Loucy (cell line): Measurements from ENCODE around the gene MN1.

ENCODE experiments used
- H2AFZ ChIP-seq: fragments of 200-600 bp; sonication (generic); 2 replicates; pipeline ENCODE4 v1.6.0; 2016; ENCODE audit warnings: antibody characterized with exemption, mild to moderate bottlenecking, low read length, moderate library complexity
- H3F3A ChIP-seq: fragments of 200-600 bp; 2 replicates; pipeline ENCODE4 v1.6.0; 2016; ENCODE audit warnings: antibody characterized with exemption, low read depth, mild to moderate bottlenecking
- H3K27me3 ChIP-seq: fragments of 200-600 bp; sonication (generic); 2 replicates; pipeline ENCODE4 v1.6.1; 2014; ENCODE audit warnings: low read length, mild to moderate bottlenecking; ENCODE audit not compliant: insufficient read depth, poor library complexity, severe bottlenecking
- H3K36me3 ChIP-seq: fragments of 200-600 bp; sonication (generic); 2 replicates; pipeline ENCODE4 v1.6.1; 2016; ENCODE audit warnings: low read length; ENCODE audit not compliant: insufficient read depth
- H3K4me1 ChIP-seq: fragments of 200-600 bp; sonication (generic); 2 replicates; pipeline ENCODE4 v1.5.1; 2014; ENCODE audit warnings: low read length, mild to moderate bottlenecking; ENCODE audit not compliant: insufficient read depth, poor library complexity, severe bottlenecking
- H3K4me2 ChIP-seq: fragments of 200-600 bp; sonication (generic); 2 replicates; pipeline ENCODE4 v1.6.0; 2014; ENCODE audit warnings: antibody characterized with exemption, low read length, low read depth, mild to moderate bottlenecking; ENCODE audit not compliant: poor library complexity, severe bottlenecking
- H3K4me3 ChIP-seq: fragments of 200-600 bp; sonication (generic); 2 replicates; pipeline ENCODE4 v1.5.1; 2014; ENCODE audit warnings: low read length, mild to moderate bottlenecking, mixed read lengths; ENCODE audit not compliant: poor library complexity, severe bottlenecking
- H3K79me2 ChIP-seq: fragments of 200-600 bp; sonication (generic); 2 replicates; pipeline ENCODE4 v1.6.1; 2014; ENCODE audit warnings: low read length; ENCODE audit not compliant: insufficient read depth
- H3K9ac ChIP-seq: fragments of 200-600 bp; sonication (generic); 2 replicates; pipeline ENCODE4 v1.6.0; 2014; ENCODE audit warnings: mild to moderate bottlenecking, low read depth, low read length, moderate library complexity; ENCODE audit not compliant: poor library complexity, severe bottlenecking
- H3K9me2 ChIP-seq: fragments of 200-600 bp; sonication (generic); replicated peaks from 2 replicates; pipeline ENCODE4 v1.6.1; 2016; ENCODE audit warnings: low read depth, low read length, mixed read lengths
- H3K9me3 ChIP-seq: fragments of 200-600 bp; sonication (generic); 2 replicates; pipeline ENCODE4 v1.6.1; 2014; ENCODE audit warnings: mild to moderate bottlenecking, antibody characterized with exemption, low read length, low read depth; ENCODE audit not compliant: insufficient read depth
- H4K20me1 ChIP-seq: fragments of 200-600 bp; sonication (generic); 2 replicates; pipeline ENCODE4 v1.6.0; 2014; ENCODE audit warnings: antibody characterized with exemption, low read length, mild to moderate bottlenecking; ENCODE audit not compliant: insufficient read depth, poor library complexity, severe bottlenecking
- EZH2phosphoT487 ChIP-seq: fragments of 200-600 bp; IDR thresholded peaks from 2 replicates; pipeline ENCODE4 v1.6.1; 2018; ENCODE audit warnings: antibody characterized with exemption, mild to moderate bottlenecking, moderate library complexity, borderline replicate concordance
- TF ChIP-seq, protein P1 (sequence below): fragments of 200-600 bp; sonication (generic); conservative IDR thresholded peaks from 2 replicates; pipeline ENCODE4 v1.5.1; 2014; ENCODE audit warnings: mild to moderate bottlenecking, antibody characterized with exemption, low read length

The MN1 gene

DNA sequence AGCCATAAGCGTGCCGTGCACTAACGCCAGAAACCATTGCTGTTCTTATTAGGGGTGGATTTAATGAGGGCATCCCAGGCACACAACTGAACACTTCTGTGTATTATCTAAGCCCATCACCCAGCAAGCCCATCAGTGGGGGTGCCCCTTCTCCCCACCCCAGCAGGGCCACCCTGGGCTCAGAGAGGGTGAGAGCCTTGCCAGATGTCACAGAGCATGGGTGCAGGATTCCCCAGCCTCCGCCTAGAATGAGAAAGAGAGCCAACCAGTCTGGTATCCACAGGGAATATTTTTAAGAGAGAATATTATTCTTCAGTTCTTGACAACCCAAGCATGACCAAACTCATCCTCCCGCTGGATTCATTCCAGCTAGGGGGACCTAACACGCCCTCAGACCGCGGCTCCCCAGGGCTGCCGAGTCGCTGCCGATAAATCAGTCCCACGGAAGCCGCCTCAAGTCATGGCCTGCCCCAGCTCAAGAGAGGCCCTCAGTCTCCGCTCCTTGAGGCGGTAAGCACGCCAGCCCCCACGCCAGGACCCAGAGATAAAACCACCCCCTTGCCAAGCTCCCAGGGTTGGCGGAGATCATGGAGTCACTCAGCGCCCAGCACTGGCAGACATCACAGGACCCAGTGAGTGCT lies 47.2 kb downstream of the MN1 start:
- Histone ChIP-seq H3K4me2 (no peak overlapping the region), H3K9me2 (no peaks in the 10 kb centered on the region), H3K27me3 (no peaks in the 10 kb centered on the region), H3K4me1 (peaks cover 23% of the 10 kb centered on the region), H3K9ac (no peak overlapping the region), H3K9me3 (no peaks in the 10 kb centered on the region), H3F3A (no peaks in the 10 kb centered on the region), H3K4me3 (no peak overlapping the region), H3K79me2 (no peaks in the 10 kb centered on the region), H2AFZ (no peak overlapping the region), H4K20me1 (no peaks in the 10 kb centered on the region), H3K36me3 (no peaks in the 10 kb centered on the region)
- TF ChIP-seq, protein P1, sequence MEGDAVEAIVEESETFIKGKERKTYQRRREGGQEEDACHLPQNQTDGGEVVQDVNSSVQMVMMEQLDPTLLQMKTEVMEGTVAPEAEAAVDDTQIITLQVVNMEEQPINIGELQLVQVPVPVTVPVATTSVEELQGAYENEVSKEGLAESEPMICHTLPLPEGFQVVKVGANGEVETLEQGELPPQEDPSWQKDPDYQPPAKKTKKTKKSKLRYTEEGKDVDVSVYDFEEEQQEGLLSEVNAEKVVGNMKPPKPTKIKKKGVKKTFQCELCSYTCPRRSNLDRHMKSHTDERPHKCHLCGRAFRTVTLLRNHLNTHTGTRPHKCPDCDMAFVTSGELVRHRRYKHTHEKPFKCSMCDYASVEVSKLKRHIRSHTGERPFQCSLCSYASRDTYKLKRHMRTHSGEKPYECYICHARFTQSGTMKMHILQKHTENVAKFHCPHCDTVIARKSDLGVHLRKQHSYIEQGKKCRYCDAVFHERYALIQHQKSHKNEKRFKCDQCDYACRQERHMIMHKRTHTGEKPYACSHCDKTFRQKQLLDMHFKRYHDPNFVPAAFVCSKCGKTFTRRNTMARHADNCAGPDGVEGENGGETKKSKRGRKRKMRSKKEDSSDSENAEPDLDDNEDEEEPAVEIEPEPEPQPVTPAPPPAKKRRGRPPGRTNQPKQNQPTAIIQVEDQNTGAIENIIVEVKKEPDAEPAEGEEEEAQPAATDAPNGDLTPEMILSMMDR: no peak
- no peak for TF ChIP-seq EZH2phosphoT487

DNA sequence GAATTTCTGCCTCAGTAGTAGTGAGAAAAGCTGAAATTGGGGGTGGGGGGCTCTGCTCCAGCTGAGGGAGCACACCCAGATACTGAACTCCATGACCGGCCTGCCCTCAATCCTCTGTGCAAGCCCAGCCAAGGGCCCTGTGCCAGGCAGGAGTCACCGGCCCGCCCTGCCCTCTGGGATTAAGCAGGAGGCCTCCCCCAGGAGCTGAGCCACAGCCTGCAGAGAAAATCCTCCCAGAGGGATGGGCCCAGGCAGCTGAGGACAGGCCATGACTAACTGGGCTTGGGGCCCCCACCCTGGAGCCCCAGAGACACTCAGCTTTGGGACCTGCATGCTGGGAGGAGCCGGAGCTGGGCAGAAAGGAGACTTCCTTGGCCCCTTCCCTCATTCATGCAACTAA lies 48.8 kb downstream of the MN1 start:
- Histone ChIP-seq H2AFZ (no peak overlapping the region), H3K4me1 (peaks cover 39% of the 10 kb centered on the region), H3K36me3 (no peaks in the 10 kb centered on the region), H3K4me3 (no peak overlapping the region), H3K9me3 (no peaks in the 10 kb centered on the region), H3K9me2 (no peaks in the 10 kb centered on the region), H3K4me2 (no peak overlapping the region), H4K20me1 (no peaks in the 10 kb centered on the region), H3K27me3 (no peaks in the 10 kb centered on the region), H3K79me2 (no peaks in the 10 kb centered on the region), H3F3A (0 out of 2 replicates have a peak, but pooled peaks cover 7% of the 10 kb centered on the region), H3K9ac (no peak overlapping the region)
- TF ChIP-seq, protein P1: no peak
- no peak for TF ChIP-seq EZH2phosphoT487

DNA sequence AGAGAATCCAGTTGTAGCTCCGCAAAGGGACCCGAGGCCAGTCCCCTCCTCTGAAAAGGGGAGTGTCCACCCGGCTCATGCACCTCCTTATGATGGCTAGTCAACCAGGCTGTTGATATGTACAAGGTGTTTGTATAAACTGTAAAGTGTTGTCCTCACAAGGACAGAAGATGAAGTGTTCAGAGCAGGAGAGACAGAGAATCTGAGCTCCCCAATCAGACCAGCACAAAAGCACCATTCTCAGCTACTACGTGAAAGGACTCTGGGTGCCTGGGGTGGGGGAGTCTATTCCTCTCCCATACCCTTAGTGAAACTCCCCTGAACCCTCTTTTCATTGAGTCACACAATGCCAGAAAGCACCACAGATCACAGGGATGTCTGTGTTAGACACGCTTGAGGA lies 49.4 kb downstream of the MN1 start:
- H2AFZ ChIP-seq: no peak overlapping the region
- TF ChIP-seq EZH2phosphoT487: no peak
- TF ChIP-seq, protein P1: no peak
- H3K27me3 ChIP-seq: no peaks in the 10 kb centered on the region
- H3K9me2 ChIP-seq: no peaks in the 10 kb centered on the region
- no peaks in the 10 kb centered on the region for H4K20me1 ChIP-seq
- H3K36me3 ChIP-seq: no peaks in the 10 kb centered on the region
- H3F3A ChIP-seq: 0 out of 2 replicates have a peak, but pooled peaks cover 7% of the 10 kb centered on the region
- H3K9me3 ChIP-seq: no peaks in the 10 kb centered on the region
- H3K4me2 ChIP-seq: no peak overlapping the region
- H3K4me1 ChIP-seq: peaks cover 45% of the 10 kb centered on the region
- H3K4me3 ChIP-seq: no peak overlapping the region
- no peaks in the 10 kb centered on the region for H3K79me2 ChIP-seq
- no peak overlapping the region for H3K9ac ChIP-seq
